ENCODE results near the gene VPS51. TPM values are rescaled to one million over a fixed set of nuclear protein-coding genes. Genes with fewer than 3 reads are reported as not detected.

VPS51 gene
- total RNA-seq, 2 experiments from 2014 or later, result 94.3 to 123 TPM

DNA sequence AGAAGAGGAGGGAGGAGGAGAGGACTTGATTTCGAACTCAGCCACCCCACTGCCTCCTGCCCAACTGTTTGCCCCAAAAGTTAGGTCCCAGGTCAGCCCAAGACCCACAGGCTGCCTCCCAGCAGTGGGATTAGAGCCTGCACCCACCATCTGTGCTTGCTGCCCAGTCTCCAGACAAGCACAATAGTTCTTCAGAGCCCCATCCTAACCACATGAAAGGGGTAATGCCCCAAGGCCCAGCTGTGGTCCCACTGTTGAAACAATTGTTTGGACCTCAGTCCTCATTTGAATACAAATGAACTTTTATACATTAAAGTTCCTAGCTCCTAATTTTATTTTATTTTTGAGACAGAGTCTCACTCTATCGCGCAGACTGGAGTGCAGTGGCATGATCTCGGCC is 5.4 kb upstream of the VPS51 start:
- POLR2A ChIA-PET, result interaction anchor here (0.6 to 1.0 kb wide), 2 partner anchors 11 to 47 kb away, joined by 3 read pairs; no protein-coding TSS in a partner anchor
- H3K4me1 Mint-ChIP-seq, result peaks cover 6% of the 10 kb centered on the region
- no peak overlapping the region for H3K4me3 Mint-ChIP-seq
- no peaks in the 10 kb centered on the region for H3K27me3 Mint-ChIP-seq
- intact Hi-C loops (cut with DNase I, micrococcal nuclease), result no loop called here
- H3K27ac Mint-ChIP-seq, result no peak overlapping the region
- ATAC-seq (no peak), DNase-seq (no peak)
- CTCF ChIA-PET, result no interaction called here
- H3K9me3 Mint-ChIP-seq (ENCODE audit: low read depth), result no peaks in the 10 kb centered on the region
- H3K36me3 Mint-ChIP-seq (ENCODE audit: low read depth), result peaks cover 22% of the 10 kb centered on the region

DNA sequence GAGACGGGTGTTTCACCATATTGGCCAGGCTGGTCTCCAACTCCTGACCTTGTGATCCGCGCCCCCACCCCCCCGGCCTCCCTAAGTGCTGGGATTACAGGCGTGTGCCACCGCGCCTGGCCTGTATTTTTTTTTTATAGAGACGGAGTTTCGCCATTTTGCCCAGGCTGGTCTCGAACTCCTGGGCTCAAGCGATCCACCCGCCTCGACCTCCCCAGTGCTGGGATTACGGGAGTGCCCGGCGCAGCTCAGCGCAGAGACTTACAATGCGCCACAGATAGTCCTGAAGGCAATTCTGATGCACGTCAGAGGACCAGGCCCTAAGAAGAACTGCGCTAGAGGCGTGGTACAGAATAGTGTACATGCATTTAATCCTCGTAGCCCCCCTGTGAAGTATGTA is 587 bp upstream of the VPS51 start:
- ChIA-PET POLR2A (no interaction called here), CTCF (interaction anchor here (0.6 to 7.5 kb wide), 5 partner anchors 17 to 84 kb away, joined by 3 to 56 read pairs (median 3); partner anchors contain the start of gene TM7SF2)
- DNase-seq (no peak), ATAC-seq (no peak)
- no peaks in the 10 kb centered on the region for H3K27me3 Mint-ChIP-seq
- H3K9me3 Mint-ChIP-seq (ENCODE audit: low read depth), result no peaks in the 10 kb centered on the region
- peak overlapping the region; percentile 94 for H3K27ac Mint-ChIP-seq
- H3K36me3 Mint-ChIP-seq (ENCODE audit: low read depth), result peaks cover 4% of the 10 kb centered on the region
- intact Hi-C loops (cut with DNase I, micrococcal nuclease), result no loop called here
- H3K4me1 Mint-ChIP-seq, result peaks cover 12% of the 10 kb centered on the region
- peak overlapping the region; percentile 92 for H3K4me3 Mint-ChIP-seq

DNA sequence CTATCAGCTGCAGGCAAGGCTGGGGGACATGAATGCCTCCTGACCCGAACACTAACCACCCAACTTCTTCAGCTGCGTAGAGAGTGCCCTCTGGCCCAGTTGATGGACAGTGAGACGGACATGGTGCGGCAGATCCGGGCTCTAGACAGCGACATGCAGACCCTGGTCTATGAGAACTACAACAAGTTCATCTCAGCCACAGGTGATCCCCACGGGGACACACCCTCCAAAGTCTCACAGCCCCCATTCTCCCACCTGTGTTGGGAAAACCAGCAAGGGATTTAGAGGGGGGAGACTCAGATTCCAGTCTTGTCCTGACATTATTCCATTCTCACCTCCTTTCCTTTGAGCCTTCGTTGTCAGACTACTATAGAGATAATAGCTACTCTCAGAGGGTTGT is 912 bp downstream of the VPS51 start:
- POLR2A ChIA-PET, result interaction anchor here (0.7 to 1.1 kb wide), 3 partner anchors 13 to 38 kb away, joined by 3 to 4 read pairs (median 3); partner anchors contain the start of gene SYVN1

DNA sequence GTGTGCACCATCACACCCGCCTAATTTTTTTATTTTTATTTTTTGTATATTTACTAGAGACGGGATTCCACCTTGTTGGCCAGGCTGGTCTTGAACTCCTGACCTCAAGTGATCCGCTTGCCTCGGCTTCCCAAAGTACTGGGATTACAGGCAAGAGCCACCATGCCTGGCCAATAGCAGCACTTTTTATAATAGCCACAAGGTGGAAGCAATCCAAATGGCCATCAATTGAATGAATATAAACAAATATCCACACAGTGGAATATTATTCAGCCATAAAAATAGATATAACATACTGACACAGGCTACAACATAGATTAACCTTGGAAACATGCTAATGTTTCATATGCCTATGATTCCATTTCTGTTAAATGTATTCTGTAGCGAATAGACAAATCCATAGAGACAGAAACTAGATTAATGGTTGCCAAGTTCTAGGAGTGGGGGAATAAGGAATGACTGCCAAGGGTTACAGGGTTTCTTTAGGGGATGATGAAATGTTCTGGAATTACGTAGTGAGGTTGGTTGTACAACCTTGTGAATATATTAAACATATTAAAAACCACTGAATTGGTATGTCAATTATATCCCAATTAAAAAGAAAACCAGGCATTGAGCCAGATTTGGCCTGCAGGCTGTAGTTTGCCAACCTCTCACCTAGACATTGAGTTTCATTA is 4.8 kb downstream of the VPS51 start:
- H3K4me3 Mint-ChIP-seq, result no peak overlapping the region
- H3K36me3 Mint-ChIP-seq (ENCODE audit: low read depth), result peaks cover 7% of the 10 kb centered on the region
- DNase-seq (no peak), ATAC-seq (no peak)
- CTCF ChIA-PET, result interaction anchor here (0.6 to 7.5 kb wide), 6 partner anchors 10 to 25 kb away, joined by 3 to 56 read pairs (median 4); partner anchors contain the start of genes TM7SF2 and ZNHIT2
- no peaks in the 10 kb centered on the region for H3K9me3 Mint-ChIP-seq (ENCODE audit: low read depth)
- H3K27me3 Mint-ChIP-seq, result no peaks in the 10 kb centered on the region
- H3K4me1 Mint-ChIP-seq, result peaks cover 11% of the 10 kb centered on the region
- intact Hi-C loops (cut with DNase I, micrococcal nuclease), result no loop called here
- no peak overlapping the region for H3K27ac Mint-ChIP-seq
- POLR2A ChIA-PET, result no interaction called here

More for the DNA sequence above, 912 bp downstream of the VPS51 start:
- ATAC-seq (no peak), DNase-seq (no peak)
- Mint-ChIP-seq H3K27ac (peak overlapping the region; percentile 25), H3K27me3 (no peaks in the 10 kb centered on the region), H3K4me1 (peaks cover 12% of the 10 kb centered on the region), H3K36me3 (ENCODE audit: low read depth) (peaks cover 4% of the 10 kb centered on the region), H3K9me3 (ENCODE audit: low read depth) (no peaks in the 10 kb centered on the region), H3K4me3 (peak overlapping the region; percentile 92)
- intact Hi-C loops (cut with DNase I, micrococcal nuclease), result loop anchor here (1.0 kb wide), 11 partner anchors 13 to 318 kb away; partner anchors contain the start of genes CDCA5 (in 2 of the 2), SYVN1 (in 2 of the 2), TM7SF2 (in 2 of the 2) and ZFPL1 (in 2 of the 2)
- CTCF ChIA-PET, result interaction anchor here (0.9 to 7.5 kb wide), 3 partner anchors 14 to 71 kb away, joined by 3 to 56 read pairs (median 3); partner anchors contain the start of gene TM7SF2

DNA sequence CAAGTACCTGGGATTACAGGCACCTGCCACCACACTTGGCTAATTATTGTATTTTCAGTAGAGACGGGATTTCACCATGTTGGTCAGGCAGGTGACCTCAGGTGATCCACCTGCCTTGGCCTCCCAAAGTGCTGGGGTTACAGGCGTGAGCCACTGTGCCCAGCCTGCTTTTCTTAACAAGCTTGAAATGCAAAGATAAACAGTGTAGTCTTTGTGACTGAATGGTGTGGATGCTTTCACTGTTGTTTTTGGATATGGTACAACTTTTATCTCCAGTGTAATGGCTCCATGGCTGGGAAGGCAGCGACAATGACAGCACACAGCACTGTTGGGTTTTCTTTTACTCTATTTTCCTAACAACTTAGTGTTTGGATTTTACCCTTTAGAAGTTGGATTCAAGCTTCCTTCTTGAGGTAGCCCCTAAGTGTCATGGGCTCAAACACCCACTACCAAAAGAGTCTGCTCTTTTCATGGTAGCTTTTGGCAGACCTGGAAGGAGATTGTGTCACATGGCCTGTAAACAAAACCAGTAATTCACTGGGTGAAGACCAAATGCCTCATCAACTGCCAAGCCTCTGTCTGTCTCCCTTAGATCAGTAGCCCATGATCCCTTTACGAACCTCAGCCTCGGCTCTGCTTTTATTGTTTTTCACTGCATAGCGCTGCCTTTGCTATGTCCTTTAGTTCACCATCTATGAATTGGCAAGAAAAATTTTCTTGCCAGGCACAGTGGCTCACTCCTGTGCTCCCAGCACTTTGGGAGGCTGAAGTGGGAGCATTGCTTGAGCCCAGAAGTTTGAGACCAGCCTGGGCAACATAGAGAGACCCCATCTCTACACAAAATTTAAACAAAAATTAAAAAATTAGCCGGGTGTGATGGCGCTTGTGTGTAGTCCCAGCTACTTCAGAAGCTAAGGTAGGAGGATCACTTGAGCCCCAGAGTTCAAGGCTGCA is 6.4 kb downstream of the VPS51 start:
- H3K27ac Mint-ChIP-seq, result no peak overlapping the region
- H3K36me3 Mint-ChIP-seq (ENCODE audit: low read depth), result peaks cover 11% of the 10 kb centered on the region
- POLR2A ChIA-PET, result interaction anchor here (0.5 to 0.7 kb wide), 2 partner anchors 11 to 517 kb away, joined by 3 read pairs; no protein-coding TSS in a partner anchor
- no peaks in the 10 kb centered on the region for H3K9me3 Mint-ChIP-seq (ENCODE audit: low read depth)
- peaks cover 14% of the 10 kb centered on the region for H3K4me1 Mint-ChIP-seq
- H3K4me3 Mint-ChIP-seq, result no peak overlapping the region
- no peak for DNase-seq
- H3K27me3 Mint-ChIP-seq, result no peaks in the 10 kb centered on the region
- intact Hi-C loops (cut with DNase I, micrococcal nuclease), result no loop called here
- no peak for ATAC-seq
- CTCF ChIA-PET, result interaction anchor here (0.6 to 2.0 kb wide), 4 partner anchors 8 to 311 kb away, joined by 3 to 5 read pairs (median 4); no protein-coding TSS in a partner anchor

DNA sequence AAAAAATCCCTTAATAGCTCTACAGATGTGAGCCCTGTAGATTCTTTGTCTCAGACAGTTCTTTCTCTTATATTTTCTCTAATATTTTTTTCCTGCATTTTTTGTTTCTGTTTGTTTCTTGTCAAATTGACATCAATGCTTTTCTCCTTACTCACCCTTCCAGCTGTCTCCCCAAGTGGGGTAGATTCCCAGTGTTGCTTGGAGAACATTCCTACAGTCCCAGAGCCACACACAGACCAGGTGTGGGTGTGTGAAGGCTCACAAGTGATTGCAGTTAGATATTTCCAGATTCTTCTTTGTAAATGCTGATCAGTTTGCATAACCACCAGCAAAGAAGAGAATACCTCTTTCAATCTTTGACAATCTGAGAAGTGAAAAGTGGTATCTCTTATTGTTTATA is 7.5 kb downstream of the VPS51 start:
- no peak for DNase-seq
- H3K36me3 Mint-ChIP-seq (ENCODE audit: low read depth), result peaks cover 7% of the 10 kb centered on the region
- ATAC-seq, result no peak
- intact Hi-C loops (cut with DNase I, micrococcal nuclease), result no loop called here
- POLR2A ChIA-PET, result interaction anchor here (0.7 kb wide), 2 partner anchors 9 to 28 kb away, joined by 3 to 4 read pairs; no protein-coding TSS in a partner anchor
- CTCF ChIA-PET, result interaction anchor here (0.7 to 1.4 kb wide), 2 partner anchors 9 to 10 kb away, joined by 4 read pairs; no protein-coding TSS in a partner anchor
- H3K27ac Mint-ChIP-seq, result no peak overlapping the region
- H3K4me1 Mint-ChIP-seq, result peaks cover 10% of the 10 kb centered on the region
- no peaks in the 10 kb centered on the region for H3K9me3 Mint-ChIP-seq (ENCODE audit: low read depth)
- H3K4me3 Mint-ChIP-seq, result no peak overlapping the region
- no peaks in the 10 kb centered on the region for H3K27me3 Mint-ChIP-seq

DNA sequence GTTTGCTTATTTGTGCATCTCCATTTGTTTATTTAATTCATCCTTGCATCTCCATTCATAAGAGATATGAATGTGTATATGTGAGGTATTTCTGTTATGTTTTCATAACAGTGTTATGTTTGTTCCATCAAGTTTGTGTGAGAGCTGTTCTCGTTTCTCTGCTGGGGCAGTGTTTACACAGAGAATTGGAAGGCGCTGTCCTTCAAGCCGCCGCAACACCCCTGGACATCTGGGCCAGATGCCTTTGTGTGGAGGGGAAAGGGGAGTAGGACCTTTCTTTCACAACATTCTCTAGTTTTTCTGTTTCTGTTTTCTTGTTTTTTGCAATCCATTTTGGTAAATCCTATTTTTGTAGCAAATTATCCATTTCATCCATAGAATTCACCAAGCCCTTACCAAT is 8.6 kb downstream of the VPS51 start:
- intact Hi-C loops (cut with DNase I, micrococcal nuclease), result no loop called here
- POLR2A ChIA-PET, result no interaction called here
- Mint-ChIP-seq H3K4me1 (peaks cover 7% of the 10 kb centered on the region), H3K27ac (peak overlapping the region; percentile 2), H3K4me3 (no peak overlapping the region), H3K9me3 (ENCODE audit: low read depth) (no peaks in the 10 kb centered on the region), H3K27me3 (no peaks in the 10 kb centered on the region), H3K36me3 (ENCODE audit: low read depth) (peaks cover 7% of the 10 kb centered on the region)
- ATAC-seq (no peak), DNase-seq (no peak)
- CTCF ChIA-PET, result interaction anchor here (0.6 to 1.4 kb wide), 3 partner anchors 8 to 31 kb away, joined by 3 to 4 read pairs (median 3); no protein-coding TSS in a partner anchor

DNA sequence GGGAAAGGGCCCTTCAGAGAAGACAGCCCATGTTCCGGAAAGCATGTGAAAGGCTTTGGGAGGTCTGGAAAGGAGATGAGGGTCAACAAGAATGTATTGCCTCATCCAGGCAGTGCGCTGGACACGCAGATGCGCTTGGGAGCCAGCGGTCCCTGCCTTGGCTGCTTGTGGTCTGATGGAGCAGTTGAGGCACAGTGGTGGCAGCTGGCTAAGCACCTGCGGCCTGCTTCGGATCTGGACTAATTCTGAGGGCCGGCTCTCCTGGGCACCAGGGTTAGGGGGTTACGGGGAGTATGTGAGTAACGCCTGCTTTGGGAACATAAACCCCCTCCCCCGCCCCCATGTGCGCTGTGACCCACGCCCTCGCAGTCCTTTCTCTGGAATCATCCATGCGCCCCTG is 11.1 kb downstream of the VPS51 start:
- peaks cover 27% of the 10 kb centered on the region for H3K4me1 Mint-ChIP-seq
- no peak for DNase-seq
- H3K27ac Mint-ChIP-seq, result no peak overlapping the region
- intact Hi-C loops (cut with DNase I, micrococcal nuclease), result no loop called here
- peaks cover 7% of the 10 kb centered on the region for H3K36me3 Mint-ChIP-seq (ENCODE audit: low read depth)
- no peaks in the 10 kb centered on the region for H3K27me3 Mint-ChIP-seq
- H3K4me3 Mint-ChIP-seq, result no peak overlapping the region
- ChIA-PET CTCF (interaction anchor here (1.3 kb wide), 1 partner anchor 8 kb away, joined by 4 read pairs; no protein-coding TSS in a partner anchor), POLR2A (no interaction called here)
- H3K9me3 Mint-ChIP-seq (ENCODE audit: low read depth), result no peaks in the 10 kb centered on the region
- no peak for ATAC-seq

DNA sequence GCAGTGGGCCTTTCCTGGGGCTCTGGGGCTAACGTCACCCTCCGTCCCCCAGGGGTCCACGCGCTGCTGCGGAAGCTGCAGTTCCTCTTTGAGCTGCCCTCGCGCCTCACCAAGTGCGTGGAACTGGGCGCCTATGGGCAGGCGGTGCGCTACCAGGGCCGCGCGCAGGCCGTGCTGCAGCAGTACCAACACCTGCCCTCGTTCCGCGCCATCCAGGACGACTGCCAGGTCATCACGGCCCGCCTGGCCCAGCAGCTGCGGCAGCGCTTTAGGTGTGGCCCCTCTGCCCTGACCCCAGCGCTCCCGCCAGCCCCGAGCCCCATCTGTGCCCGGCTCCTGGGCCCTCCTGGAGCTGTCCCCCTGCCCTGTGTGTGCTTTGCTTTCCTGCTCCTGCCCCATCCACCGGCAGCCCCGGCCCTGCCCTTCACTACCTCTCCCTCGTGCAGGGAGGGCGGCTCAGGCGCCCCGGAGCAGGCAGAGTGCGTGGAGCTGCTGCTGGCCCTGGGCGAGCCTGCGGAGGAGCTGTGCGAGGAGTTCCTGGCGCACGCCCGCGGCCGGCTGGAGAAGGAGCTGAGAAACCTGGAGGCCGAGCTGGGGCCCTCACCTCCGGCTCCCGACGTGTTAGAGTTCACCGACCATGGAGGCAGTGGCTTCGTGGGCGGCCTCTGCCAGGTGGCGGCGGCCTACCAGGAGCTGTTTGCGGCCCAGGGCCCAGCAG is 11.9 kb downstream of the VPS51 start:
- H3K4me1 Mint-ChIP-seq, result peaks cover 28% of the 10 kb centered on the region
- no peak overlapping the region for H3K27ac Mint-ChIP-seq
- H3K36me3 Mint-ChIP-seq (ENCODE audit: low read depth), result peaks cover 7% of the 10 kb centered on the region
- no peak for DNase-seq
- ATAC-seq, result no peak
- intact Hi-C loops (cut with DNase I, micrococcal nuclease), result no loop called here
- H3K27me3 Mint-ChIP-seq, result no peaks in the 10 kb centered on the region
- H3K4me3 Mint-ChIP-seq, result no peak overlapping the region
- ChIA-PET POLR2A (interaction anchor here (0.9 kb wide), 1 partner anchor 14 kb away, joined by 3 read pairs; the partner anchor contains the start of genes FAU and MRPL49), CTCF (interaction anchor here (0.6 to 2.0 kb wide), 4 partner anchors 9 to 208 kb away, joined by 3 to 6 read pairs (median 4); partner anchors contain the start of gene ZNHIT2)
- H3K9me3 Mint-ChIP-seq (ENCODE audit: low read depth), result no peaks in the 10 kb centered on the region

DNA sequence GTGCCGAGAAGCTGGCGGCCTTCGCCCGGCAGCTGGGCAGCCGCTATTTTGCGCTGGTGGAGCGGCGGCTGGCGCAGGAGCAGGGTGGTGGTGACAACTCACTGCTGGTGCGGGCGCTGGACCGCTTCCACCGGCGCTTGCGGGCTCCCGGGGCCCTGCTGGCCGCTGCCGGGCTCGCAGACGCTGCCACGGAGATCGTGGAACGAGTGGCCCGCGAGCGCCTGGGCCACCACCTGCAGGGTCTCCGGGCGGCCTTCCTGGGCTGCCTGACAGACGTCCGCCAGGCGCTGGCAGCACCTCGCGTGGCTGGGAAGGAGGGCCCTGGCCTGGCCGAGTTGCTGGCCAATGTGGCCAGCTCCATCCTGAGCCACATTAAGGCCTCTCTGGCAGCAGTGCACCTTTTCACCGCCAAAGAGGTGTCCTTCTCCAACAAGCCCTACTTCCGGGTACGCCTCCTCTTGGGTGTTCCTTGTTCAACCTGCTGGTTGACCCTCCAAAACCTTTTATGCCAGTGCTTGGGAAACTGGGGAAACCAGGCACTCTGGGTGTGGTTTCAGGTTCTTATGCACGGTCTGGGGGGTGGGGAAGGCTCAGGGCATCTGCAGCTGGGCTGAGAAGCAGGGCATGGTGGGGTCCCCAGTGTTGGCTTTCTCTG is 12.6 kb downstream of the VPS51 start:
- H3K27ac Mint-ChIP-seq, result no peak overlapping the region
- no peaks in the 10 kb centered on the region for H3K9me3 Mint-ChIP-seq (ENCODE audit: low read depth)
- H3K4me1 Mint-ChIP-seq, result peaks cover 34% of the 10 kb centered on the region
- H3K4me3 Mint-ChIP-seq, result no peak overlapping the region
- H3K27me3 Mint-ChIP-seq, result no peaks in the 10 kb centered on the region
- no peak for ATAC-seq
- peaks cover 7% of the 10 kb centered on the region for H3K36me3 Mint-ChIP-seq (ENCODE audit: low read depth)
- CTCF ChIA-PET, result interaction anchor here (0.7 to 2.0 kb wide), 3 partner anchors 9 to 208 kb away, joined by 3 to 6 read pairs (median 4); partner anchors contain the start of gene ZNHIT2
- intact Hi-C loops (cut with DNase I, micrococcal nuclease), result no loop called here
- no peak for DNase-seq
- POLR2A ChIA-PET, result interaction anchor here (0.9 to 1.4 kb wide), 3 partner anchors 9 to 13 kb away, joined by 3 to 7 read pairs (median 3); partner anchors contain the start of genes FAU and MRPL49

All from activated CD4-positive, alpha-beta T cell treated with anti-CD3 and anti-CD28 coated beads for 36 hours (primary cell).